Measurements from ENCODE around the gene ARHGAP29. TPM values are rescaled to one million over a fixed set of nuclear protein-coding genes. Genes with fewer than 3 reads are reported as not detected.
A peak's percentile ranks its signal among the peaks of the same experiment; 100 is the strongest.

The ARHGAP29 gene
- total RNA-seq, 4 donors from 2014 or later = 4.1 to 8.9 (median 5.4) TPM

DNA sequence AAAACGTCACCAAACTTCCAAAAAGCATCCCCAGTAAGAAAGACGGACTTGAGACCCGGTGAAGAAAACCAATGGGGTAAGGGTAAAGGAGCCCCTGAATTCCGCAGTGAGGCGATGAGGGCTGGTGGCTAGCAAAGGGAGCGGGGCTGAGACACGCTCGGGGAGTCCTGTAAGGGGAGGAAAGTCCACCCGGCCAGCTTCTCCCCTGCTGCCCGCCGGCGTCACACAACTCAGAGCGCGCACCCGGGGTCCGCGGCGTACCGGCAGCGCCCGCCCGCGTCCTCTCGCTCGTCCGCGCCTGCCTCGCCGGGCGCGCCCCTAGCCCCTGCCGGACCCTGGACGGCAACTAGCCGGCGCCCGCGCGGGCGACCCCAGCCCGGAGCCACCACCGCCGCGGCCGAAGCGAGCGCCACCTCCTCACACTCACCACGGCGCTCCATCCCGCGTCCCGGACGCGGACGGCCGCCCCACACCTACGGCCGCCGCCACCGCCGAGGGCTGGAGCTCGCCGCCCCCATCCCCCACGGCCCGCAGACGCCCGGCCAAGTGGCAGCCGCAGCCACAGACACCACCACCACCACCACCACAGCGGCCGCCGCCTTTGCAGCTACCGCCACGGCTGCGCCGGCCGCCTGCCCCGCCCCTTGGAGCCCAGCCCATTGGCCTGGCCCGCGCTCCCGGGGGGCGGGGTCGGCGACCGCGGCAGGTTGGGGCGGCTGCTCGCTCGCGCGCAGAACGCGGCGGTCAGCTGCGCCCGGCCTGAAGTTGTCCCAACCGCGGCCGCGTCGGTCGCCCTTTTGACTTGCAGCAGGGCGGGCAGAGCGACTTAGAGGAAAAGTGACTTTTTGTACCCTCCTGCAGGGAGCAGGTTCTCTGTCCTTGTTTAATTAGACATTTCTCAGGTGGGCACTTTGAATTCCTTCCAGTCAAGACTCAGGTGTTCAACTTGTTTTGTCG, 10.0 kb upstream of the ARHGAP29 start:
- DNase-seq = peak; percentile 79
- Histone ChIP-seq H3K4me1 (peaks cover 3 to 11% (median 10%) of the 10 kb centered on the region in 4 donors), H3K4me3 (peak overlapping the region; percentile 60 to 76 (median 66)), H3K27me3 (peaks cover 81% of the 10 kb centered on the region), H3K9me3 (no peaks in the 10 kb centered on the region), H3K36me3 (no peaks in the 10 kb centered on the region), H3K27ac (peak overlapping the region; percentile 38 to 77 (median 61))
- WGBS, 2 donors (ENCODE audit: low coverage in 1 of 2) = 0 to 1% methylated on average over 9 to 62 of the region's 103 CpGs
- in situ Hi-C loops (cut with MboI; ENCODE audit: low pct_ligation_motif_present in 1 of 4, low pct_unique_long_range_greater_than_20kb in 1 of 4, low sequenced_read_pairs in 3 of 4) (loop anchor here in 1 of 4 donors (25.0 kb wide), 1 partner anchor 185 kb away; no protein-coding TSS in a partner anchor), intact Hi-C loops (cut with DNase I; ENCODE audit: low total_unique reads) (loop anchor here (10.0 kb wide), 1 partner anchor 203 kb away; no protein-coding TSS in a partner anchor)
- no peak for TF ChIP-seq EP300 (IDR thresholded peaks at IDR 0.05; ENCODE audit: low read depth)
- peak in 2 of 3 donors; percentile 27 to 64 for TF ChIP-seq POLR2AphosphoS5 (IDR thresholded peaks at IDR 0.05)

DNA sequence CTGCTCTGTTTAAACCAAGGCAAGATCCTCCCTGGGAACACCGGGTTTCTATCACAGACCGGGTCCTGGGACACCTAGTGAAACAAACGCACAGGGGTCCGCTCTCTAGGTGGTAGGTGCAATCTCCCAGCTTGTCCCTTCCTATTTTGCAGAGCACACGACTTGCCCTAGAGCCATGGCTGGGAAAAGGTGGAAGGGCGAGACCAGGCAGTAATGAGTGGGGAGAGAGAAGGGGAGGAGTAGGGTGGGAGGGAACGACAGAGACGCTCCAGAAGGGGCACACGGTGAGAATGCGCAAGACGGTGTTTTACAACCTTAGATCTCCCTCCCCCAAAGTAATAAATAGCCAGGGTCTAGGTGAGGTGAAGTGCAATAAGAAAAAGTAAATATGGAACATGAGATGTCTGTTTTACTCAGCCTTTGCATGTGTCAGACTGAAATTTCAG, 9.3 kb upstream of the ARHGAP29 start:
- 0 to 16% methylated on average over 3 to 11 of the region's 11 CpGs for WGBS, 2 donors (ENCODE audit: low coverage in 1 of 2)
- no peaks in the 10 kb centered on the region for H3K36me3 ChIP-seq
- TF ChIP-seq, protein P1, sequence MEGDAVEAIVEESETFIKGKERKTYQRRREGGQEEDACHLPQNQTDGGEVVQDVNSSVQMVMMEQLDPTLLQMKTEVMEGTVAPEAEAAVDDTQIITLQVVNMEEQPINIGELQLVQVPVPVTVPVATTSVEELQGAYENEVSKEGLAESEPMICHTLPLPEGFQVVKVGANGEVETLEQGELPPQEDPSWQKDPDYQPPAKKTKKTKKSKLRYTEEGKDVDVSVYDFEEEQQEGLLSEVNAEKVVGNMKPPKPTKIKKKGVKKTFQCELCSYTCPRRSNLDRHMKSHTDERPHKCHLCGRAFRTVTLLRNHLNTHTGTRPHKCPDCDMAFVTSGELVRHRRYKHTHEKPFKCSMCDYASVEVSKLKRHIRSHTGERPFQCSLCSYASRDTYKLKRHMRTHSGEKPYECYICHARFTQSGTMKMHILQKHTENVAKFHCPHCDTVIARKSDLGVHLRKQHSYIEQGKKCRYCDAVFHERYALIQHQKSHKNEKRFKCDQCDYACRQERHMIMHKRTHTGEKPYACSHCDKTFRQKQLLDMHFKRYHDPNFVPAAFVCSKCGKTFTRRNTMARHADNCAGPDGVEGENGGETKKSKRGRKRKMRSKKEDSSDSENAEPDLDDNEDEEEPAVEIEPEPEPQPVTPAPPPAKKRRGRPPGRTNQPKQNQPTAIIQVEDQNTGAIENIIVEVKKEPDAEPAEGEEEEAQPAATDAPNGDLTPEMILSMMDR (IDR thresholded peaks at IDR 0.05) = no peak
- TF ChIP-seq POLR2A (IDR thresholded peaks at IDR 0.05) (no peak), POLR2AphosphoS5 (IDR thresholded peaks at IDR 0.05) (no peak), EP300 (IDR thresholded peaks at IDR 0.05; ENCODE audit: low read depth) (no peak)
- peaks cover 3 to 11% (median 10%) of the 10 kb centered on the region in 4 donors for H3K4me1 ChIP-seq
- peaks cover 84% of the 10 kb centered on the region for H3K27me3 ChIP-seq
- in situ Hi-C loops (cut with MboI; ENCODE audit: low pct_ligation_motif_present in 1 of 4, low pct_unique_long_range_greater_than_20kb in 1 of 4, low sequenced_read_pairs in 3 of 4) (loop anchor here in 1 of 4 donors (25.0 kb wide), 1 partner anchor 184 kb away; no protein-coding TSS in a partner anchor), intact Hi-C loops (cut with DNase I; ENCODE audit: low total_unique reads) (loop anchor here (10.0 kb wide), 1 partner anchor 202 kb away; no protein-coding TSS in a partner anchor)
- DNase-seq = no peak
- peak overlapping the region; percentile 60 to 76 (median 66) for H3K4me3 ChIP-seq
- H3K9me3 ChIP-seq = no peaks in the 10 kb centered on the region
- H3K27ac ChIP-seq = peak overlapping the region; percentile 38 to 77 (median 61)

GRCh38 chr1:94245747-94246438, 8.5 kb upstream of the ARHGAP29 start:
- 76% methylated on average over 3 to 5 of the region's 5 CpGs for WGBS, 2 donors (ENCODE audit: low coverage in 1 of 2)
- no peaks in the 10 kb centered on the region for H3K9me3 ChIP-seq
- H3K27me3 ChIP-seq = peaks cover 83% of the 10 kb centered on the region
- H3K36me3 ChIP-seq = no peaks in the 10 kb centered on the region
- intact Hi-C loops (cut with DNase I; ENCODE audit: low total_unique reads) = loop anchor here (10.0 kb wide), 1 partner anchor 201 kb away; no protein-coding TSS in a partner anchor
- TF ChIP-seq EP300 (IDR thresholded peaks at IDR 0.05; ENCODE audit: low read depth) = no peak
- no peak for TF ChIP-seq POLR2AphosphoS5 (IDR thresholded peaks at IDR 0.05)
- TF ChIP-seq, protein P1 (IDR thresholded peaks at IDR 0.05) = no peak
- TF ChIP-seq POLR2A (IDR thresholded peaks at IDR 0.05) = no peak
- in situ Hi-C loops (cut with MboI; ENCODE audit: low pct_ligation_motif_present in 1 of 4, low pct_unique_long_range_greater_than_20kb in 1 of 4, low sequenced_read_pairs in 3 of 4) = loop anchor here in 1 of 4 donors (25.0 kb wide), 1 partner anchor 184 kb away; no protein-coding TSS in a partner anchor
- H3K4me3 ChIP-seq = peak overlapping the region in 1 of 4 donors; percentile 68
- no peak for DNase-seq
- H3K27ac ChIP-seq = peak overlapping the region in 3 of 4 donors; percentile 20 to 77 (median 64)
- H3K4me1 ChIP-seq = peaks cover 3 to 11% (median 10%) of the 10 kb centered on the region in 4 donors

DNA sequence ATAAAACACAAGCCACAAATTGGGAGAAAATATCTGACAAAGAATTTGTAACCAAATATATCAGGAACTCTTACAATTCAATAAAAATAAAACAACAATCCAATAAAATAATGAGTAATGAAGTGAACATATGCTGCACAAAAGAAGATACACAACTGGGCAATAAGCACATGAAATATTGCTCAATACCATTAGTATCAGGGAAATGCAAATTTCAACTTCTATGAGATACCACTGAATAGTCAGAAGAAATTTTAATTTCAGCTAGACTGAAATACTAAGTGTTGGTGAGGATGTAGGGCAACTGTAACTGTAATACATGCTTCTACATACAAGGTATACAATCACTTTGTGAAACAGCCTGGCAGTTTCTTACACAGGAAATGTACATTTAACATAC, 7.4 kb upstream of the ARHGAP29 start:
- H3K4me3 ChIP-seq = no peak overlapping the region
- peaks cover 3 to 11% (median 10%) of the 10 kb centered on the region in 4 donors for H3K4me1 ChIP-seq
- in situ Hi-C loops (cut with MboI; ENCODE audit: low pct_ligation_motif_present in 1 of 4, low pct_unique_long_range_greater_than_20kb in 1 of 4, low sequenced_read_pairs in 3 of 4) (loop anchor here in 1 of 4 donors (25.0 kb wide), 1 partner anchor 183 kb away; no protein-coding TSS in a partner anchor), intact Hi-C loops (cut with DNase I; ENCODE audit: low total_unique reads) (loop anchor here (10.0 kb wide), 1 partner anchor 200 kb away; no protein-coding TSS in a partner anchor)
- no peak overlapping the region for H3K27ac ChIP-seq
- peaks cover 94% of the 10 kb centered on the region for H3K27me3 ChIP-seq
- TF ChIP-seq POLR2A (IDR thresholded peaks at IDR 0.05) = no peak
- TF ChIP-seq, protein P1 (IDR thresholded peaks at IDR 0.05) = no peak
- TF ChIP-seq EP300 (IDR thresholded peaks at IDR 0.05; ENCODE audit: low read depth) = no peak
- TF ChIP-seq POLR2AphosphoS5 (IDR thresholded peaks at IDR 0.05) = no peak
- H3K9me3 ChIP-seq = no peaks in the 10 kb centered on the region
- no peaks in the 10 kb centered on the region for H3K36me3 ChIP-seq
- DNase-seq = no peak
